IPS DF 4.7 (cell line): Measurements from ENCODE around the gene OR52B6.
"Not testable (repeated sequence)": the region's sequence is repeated elsewhere in the genome, so short reads cannot be mapped to it uniquely, and the experiment has no call there.

Experiments
- DNase-seq: peaks from one replicate; pipeline ENCODE4 v3.0.0-alpha.2; 2013; ENCODE audit warnings: low spot score; ENCODE audit errors: extremely low read depth

Gene OR52B6

DNA sequence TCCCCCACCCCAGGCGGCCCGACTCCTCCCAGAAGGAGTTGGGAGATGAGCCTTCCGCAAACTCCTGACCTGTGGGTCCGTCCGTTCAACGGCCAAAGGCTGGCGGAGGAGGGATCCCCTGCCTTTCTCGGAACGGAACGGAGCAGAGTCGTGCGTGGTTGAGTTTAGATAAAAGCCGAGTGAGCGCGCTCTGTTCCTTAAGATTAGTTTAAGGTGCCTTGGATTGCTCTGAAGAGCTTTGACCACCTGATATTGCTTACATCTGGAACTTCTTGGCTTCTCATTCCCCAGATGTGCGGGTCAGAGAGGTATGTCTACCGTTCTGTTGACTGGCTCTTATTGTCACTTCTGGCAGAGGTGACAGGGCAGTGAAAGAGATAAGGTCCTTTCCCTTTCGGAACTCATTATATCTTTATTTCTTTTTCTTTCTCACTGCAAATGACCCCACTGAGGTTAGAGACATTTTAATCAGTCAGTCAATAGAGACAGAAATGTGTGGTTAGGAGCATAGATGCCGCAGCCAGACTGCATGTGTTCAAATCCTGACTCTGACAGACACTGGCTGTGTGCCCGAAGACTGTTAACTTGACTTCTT is 16.0 kb downstream of the OR52B6 start, which contains the start of gene TRIM6:
TRIM6 (plus strand) TSS at position 31 of the 595 bp plus-strand sequence; CDS start at position 292, 261 bp downstream.
- DNase-seq: no peak

DNA sequence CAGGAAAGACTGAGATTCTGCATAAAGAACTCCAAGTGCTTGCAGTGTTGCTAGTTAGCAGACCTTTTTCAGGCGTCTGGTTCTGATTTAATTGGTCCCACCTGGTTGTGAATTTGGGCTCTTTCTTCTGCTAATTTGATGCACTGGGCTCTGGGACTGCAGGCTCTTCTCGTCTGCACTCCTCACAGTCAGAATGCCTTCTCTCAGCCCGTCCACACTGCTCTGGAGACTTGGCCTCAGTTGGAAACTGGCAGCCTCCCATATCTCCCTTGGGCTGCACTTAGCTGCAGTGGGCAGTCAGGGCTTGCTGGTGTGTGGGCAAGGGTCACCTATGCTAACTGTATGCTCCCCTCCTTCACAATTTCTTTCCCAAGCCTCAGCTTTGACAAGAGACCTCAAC is 17.3 kb downstream of the OR52B6 start:
- no peak for DNase-seq

DNA sequence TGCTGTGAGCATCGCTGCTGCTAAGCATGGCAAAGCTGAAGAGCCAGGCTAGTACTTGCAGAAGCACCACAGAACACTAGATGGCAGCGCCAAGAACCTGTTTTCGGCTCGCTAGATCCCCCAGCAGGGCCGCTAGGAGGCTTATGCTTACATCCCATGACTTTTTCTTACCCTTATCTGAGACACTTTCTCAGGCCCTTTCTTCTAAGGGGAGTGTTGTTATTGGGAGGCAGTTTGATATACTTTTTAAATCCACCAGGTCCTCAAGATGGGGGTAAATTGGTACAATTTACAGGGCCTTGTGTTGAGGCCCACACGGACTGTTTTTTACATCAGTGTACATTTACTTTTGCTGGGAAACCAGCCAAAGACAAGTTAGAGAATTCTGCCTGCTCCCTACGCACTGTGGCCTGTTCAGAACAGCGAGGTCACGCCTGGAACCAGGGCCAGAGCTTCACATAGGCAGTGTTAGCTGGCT is 19.7 kb downstream of the OR52B6 start:
- peak; percentile 68 for DNase-seq

DNA sequence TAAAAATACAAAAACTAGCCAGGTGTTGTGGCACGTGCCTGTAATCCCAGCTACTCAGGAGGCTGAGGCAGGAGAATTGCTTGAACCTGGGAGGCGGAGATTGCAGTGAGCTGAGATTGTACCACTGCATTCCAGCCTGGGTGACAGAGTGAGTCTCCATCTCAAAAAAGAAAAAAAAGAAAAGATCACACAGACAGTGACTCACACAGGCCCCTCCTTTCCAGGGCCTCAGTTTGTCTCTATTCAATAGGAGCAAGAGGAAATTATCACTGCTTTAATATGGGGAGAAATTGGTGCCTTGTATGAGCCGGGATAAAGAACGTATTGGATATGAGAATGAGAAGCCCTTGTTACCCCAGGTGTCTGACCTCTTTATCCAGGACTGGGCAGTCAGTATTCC is 22.1 kb downstream of the OR52B6 start:
- not testable (repeated sequence) for DNase-seq

DNA sequence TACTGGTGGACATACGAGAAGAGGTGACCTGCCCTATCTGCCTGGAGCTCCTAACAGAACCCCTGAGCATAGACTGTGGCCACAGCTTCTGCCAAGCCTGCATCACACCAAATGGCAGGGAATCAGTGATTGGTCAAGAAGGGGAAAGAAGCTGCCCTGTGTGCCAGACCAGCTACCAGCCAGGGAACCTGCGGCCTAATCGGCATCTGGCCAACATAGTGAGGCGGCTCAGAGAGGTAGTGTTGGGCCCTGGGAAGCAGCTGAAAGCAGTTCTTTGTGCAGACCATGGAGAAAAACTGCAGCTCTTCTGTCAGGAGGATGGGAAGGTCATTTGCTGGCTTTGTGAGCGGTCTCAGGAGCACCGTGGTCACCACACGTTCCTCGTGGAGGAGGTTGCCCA is 22.6 kb downstream of the OR52B6 start:
- DNase-seq: no peak

DNA sequence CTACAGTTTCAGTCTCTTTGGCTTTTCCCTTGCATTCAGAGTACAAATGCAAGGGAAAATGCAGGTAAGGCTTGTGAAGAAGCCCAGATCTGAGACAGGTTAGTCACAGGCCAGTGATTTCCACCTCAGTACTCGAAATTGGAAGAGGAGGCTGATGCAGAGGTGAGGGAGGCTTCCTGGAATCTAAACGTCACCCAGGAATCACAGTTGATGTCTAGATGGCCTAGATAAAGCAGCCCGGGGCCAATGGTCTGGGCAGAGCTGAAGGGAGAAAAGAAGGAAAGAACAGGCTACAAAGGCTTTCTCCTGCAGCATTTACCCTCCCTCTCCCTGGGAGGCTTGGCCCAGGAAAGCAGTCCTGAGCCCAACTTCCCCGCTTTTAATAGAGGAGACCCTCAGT is 24.2 kb downstream of the OR52B6 start:
- no peak for DNase-seq

DNA sequence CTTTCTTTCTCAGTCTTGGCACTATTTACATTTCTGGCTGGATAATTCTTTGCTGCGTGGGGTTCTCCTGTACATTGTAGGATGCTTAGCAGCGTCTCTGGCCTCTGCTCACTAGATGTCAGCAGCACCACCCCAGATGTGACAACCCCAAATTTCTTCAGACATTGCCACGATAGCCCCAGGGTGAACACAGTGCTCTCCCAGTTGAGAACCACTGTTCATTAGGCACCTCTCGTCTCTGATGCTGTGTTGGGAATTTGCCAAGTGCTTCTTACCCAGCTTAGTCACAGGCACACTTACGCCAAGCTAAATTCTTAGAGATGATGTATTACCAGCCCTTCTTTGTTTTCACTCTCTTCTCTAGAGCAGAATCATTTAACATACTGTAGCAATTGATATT is 25.2 kb downstream of the OR52B6 start:
- no peak for DNase-seq

DNA sequence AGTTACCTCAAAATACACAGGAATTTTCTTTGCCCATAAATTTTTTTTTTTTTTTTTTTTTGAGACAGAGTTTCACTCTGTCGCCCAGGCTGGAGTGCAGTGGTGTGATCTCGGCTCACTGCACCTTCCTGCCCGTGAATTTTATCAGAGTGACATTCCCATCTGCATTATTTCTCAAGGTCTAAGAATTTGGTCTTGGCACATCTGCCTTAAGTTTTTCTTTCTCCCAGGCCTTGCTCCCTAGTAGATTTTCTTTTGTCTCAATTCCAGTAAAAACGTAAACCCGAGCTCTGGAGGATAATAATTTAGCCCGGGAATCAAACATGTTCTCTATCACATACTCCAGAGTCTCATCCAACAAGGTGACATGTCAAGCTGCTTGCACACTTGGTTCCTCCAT is 28.1 kb downstream of the OR52B6 start:
- DNase-seq: no peak

DNA sequence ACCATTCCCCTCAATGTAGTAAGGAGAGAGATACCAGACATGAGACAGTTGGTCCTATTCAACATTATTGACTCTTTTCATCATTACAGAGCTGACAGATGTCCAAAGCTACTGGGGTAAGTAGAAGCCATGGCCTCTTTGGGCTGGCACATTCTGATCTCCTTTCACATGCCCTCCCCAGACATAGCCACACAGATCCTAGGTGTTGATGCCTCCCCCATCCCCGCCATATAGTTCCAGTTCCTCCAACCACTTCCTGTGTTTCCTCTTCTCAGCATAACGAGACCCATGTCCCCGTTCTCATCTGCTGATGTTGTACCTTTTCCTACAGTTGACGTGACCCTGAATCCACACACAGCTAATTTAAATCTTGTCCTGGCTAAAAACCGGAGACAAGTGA is 29.8 kb downstream of the OR52B6 start:
- DNase-seq: no peak

DNA sequence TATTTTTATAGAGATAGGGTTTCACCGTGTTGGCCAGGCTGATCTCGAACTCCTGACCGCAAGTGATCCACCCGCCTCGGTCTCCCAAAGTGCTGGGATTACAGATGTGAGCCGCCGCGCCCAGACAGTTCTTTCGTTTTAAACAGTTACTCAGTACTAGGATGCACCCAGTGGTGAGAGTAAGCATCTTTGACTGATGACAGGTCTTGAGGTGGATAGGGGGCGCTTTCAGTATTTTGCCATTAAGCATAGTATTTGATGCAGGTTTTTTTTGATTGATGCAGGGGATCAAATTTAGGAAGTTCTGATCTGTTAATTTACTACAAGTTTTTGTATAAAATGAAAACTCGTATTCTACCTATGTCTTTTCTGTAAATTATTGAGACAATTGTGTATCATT is 30.9 kb downstream of the OR52B6 start:
- no peak for DNase-seq

DNA sequence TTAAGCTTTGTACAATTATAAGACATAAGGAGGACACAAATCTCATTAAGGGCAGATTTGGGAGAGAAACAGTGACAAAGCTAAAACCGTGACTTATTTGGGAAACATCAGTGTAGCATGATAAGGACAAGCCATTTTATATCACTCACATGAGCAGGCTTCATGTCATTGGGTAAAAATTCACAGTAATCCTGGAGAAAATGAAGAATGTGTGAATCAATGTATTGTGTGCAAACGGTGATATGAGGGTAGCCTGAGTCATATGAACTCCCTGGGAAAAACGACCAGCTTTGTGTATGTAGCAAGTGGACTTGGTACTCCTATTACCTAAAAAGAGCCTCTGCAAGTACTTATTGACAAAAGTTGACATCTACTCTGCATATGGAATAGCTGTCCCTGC is 38.1 kb downstream of the OR52B6 start:
- DNase-seq: no peak

DNA sequence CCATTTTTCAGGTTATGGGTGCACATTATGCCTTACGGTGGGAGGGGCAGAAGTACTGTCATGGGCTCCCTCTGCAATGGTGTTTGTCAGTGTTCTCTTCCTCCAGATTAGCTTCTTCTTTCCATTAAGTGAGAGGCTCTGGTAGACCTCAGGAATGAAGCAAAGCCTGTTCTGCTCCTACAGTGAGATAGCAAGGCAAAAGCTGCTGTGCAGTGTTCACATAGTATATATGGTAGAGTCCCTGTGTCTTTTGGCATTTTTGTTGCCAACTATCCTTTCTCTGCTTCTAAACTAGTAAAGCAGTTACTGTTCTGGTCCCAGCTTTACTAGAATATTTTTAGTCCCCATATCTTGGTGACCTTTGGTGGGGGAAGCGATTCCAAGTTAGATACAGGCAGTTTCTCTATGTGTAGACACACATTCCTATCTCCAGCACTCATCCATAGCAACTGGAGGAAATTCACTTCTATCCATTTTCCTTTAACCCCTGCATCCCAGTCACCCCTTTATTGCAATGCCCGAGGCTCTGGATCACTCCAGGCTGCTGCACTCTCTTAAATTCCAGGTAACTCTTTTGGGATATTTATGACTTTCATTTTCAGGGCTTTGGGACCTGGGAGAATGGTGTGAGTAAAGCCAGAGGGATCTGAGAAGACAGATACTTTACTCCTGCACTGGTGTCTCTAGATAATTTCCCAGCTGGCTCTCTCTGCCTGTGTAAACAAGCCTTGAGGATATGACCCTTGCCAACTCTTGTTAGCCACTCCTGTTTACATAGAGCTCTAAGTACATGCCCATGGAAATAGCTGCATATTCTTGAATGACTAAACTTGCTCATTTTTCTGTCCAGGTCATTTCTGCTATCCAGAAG is 40.2 kb downstream of the OR52B6 start:
- no peak for DNase-seq

DNA sequence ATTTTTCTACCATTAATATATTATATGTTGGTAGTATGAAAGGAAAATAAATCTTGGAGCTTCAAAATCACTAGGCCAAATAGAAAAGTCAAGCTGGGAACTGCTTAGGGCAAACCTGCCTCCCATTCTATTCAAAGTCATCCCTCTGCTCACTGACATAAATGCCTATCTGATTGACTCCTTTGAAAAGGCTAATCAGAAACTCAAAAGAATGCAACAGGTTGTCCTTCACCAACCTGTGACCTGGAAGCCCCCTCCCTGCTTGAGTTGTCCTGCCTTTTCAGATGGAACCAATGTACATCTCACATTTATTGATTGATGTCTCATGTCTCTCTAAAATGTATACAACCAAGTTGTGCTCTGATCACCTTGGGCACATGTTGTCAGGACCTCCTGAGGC is 40.9 kb downstream of the OR52B6 start:
- no peak for DNase-seq

DNA sequence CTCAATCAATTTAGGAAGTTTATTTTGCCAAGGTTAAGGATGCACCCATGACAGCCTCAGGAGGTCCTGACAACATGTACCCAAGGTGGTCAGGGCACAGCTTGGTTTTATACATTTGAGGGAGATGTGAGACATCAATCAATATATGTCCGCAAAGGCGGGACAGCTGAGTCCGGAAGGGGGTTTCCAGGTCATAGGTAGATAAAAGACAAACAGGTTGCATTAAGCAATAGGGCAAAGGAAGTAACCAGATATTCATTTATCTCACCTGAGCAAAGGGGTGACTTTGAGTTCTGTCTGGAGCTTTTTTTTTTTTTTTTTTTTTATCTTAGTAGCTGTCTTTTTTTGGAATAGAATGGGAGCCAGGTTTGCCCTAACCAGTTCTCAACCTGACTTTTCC is 42.1 kb downstream of the OR52B6 start:
- DNase-seq: no peak

DNA sequence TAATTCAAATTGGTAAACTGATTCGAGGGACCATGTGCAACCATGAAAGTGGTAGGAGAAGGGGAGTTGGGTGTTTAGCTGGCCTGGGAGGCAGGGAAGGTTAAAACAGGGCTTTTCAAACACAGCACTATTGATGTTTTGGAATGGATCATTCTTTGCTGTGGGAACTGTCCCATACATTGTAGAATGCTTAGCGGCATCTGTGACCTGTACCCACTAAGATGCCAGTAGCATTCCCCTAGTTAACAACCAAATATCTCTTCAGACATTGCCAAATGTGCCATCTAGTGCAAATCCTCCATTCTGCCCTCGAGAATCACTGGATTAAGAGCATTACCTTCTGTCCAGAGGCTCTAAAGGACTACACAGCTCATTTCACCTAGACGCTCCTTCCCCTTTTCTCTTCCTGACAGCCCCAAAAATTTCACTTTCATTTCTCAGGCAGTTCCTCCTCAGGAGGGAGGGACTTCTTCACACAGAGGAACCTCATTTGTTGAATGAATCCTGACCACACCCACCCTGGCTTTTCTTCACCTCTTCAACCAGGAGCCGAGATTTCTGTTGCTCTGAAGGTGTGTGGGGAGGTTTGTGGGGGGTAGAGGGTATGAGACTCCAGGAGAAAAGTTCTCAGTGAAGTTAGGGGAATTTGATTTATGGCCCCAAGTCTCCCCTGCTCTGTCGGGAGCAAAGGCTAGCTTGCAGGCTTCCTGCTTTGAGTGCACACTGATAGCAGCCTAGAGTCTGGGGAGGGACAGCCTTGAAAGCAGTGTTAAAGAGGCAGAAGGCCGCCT is 44.0 kb downstream of the OR52B6 start, which contains the start of gene TRIM34:
TRIM34 (plus strand) TSS at position 513 of the 791 bp plus-strand sequence. CDS start 7,331 bp downstream, outside the sequence.
- peak; percentile 60 for DNase-seq

DNA sequence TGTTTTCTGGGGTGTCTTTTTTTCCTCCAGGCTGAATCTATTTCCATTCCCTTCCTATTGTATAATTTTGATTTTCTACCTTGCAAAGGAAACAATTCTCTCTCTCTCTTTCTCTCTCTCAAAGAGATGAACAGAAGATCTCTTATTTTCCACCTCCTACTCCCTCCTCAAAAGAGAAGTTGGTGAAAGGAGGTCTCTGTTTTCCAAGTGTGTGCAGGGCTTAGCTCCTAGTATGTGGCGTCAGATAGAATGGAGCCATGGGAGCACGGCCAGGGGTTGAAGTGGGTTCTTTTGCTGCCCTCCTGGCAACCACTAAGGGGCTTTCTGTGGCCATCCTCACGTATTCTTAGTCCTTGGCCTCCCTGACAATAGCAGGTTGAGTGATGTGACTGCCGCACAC is 44.6 kb downstream of the OR52B6 start:
- DNase-seq: no peak

DNA sequence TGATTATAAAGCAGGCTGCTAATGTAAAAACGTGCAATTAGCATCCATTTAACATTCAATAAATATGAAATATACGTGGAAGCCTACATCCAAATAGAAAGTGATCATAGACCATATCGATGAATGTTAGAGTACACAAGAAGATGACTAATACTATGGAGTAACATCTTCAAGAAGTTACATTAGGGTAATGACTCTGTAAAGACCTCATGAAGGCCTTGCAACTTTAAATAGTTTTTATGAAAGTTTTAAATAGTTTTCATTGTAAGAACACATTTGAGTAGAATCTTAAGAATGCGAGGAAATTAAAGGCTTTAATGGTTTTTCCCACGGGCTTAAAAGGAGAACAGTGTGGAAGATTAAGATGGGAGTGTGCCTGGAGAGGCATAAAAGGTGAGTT is 45.5 kb downstream of the OR52B6 start:
- DNase-seq: no peak

DNA sequence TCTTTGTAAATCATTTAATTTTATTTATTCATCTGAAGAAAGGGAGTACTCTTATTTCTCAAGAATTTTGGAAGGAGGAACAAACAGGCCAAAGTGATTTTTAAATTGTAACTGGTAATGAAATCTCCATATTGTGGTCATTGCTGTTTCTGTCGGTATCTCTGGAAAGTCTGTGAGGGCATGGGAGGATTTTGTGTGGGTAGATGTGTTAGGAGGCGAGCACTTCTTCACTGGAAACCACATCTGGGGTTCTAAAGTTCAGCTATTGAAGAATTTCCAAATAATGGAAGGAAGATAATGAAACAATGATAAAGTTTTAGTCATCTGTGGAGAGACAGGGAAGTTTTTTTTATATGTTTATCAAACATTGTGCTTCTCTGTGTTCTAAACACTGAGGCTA is 50.7 kb downstream of the OR52B6 start:
- no peak for DNase-seq
